SKM-1 treated with dmso at 0.1 percent for 144 hours (cell line): ENCODE results near the gene EHMT1.
"Not testable (repeated sequence)": the region's sequence is repeated elsewhere in the genome, so short reads cannot be mapped to it uniquely, and the experiment has no call there.

Experiments used
- DNase-seq: peaks from one replicate; lab custom pipeline; 2025; ENCODE audit not compliant: unreplicated experiment; lab: John Stamatoyannopoulos, UW

The EHMT1 gene

DNA sequence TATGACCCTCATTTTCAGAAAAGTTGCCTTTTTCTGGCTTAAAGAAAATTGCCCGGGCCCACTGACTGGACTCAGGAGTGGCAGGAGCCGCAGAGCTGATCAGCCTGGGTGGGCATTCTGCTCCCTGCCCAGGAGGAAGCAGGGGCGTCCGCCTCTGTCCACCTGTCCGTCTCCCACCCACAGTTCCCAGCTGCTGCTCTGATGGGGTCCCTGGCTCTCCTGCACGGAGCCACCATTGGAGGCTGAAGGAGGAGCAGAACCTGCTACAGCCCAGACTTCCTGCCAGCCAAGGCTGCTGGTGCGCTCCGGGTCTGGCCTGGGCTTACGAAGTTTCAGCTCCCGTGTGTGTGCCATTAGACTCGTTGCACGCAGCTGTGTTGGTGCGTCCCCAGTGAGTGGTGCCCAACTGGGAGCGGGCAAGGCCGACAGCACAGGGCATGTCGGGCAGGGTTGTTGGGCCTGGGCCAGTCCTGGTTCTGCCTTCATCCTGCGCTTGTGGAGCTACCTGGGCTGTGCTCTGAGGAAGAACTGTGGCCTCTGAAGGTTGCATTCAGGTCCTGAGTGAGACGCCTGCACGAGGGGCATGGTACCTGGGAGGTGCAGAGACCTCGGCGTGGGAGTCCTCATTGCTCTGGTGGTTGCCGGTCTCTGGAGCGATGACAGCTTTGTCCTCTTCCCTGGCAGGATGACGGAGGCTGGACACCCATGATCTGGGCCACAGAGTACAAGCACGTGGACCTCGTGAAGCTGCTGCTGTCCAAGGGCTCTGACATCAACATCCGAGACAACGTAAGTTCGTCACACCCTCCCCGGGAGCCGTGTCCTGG is 181.6 kb downstream of the EHMT1 start:
- no peak for DNase-seq

DNA sequence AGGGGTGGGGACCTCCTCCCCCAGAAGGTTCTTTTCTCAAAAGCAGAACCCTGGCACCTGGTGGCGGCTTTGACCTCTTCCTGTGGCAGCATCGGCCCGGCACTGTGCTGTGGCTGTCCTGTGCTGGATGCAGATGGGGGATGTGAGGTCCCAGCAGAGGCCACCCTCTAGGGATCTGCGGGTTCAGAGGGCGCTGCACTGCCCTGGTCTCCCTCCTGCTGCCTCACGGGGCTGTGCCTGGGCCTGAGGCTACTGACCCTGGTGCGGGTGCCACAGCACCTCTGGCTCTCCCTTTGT is 182.2 kb downstream of the EHMT1 start:
- DNase-seq = no peak

DNA sequence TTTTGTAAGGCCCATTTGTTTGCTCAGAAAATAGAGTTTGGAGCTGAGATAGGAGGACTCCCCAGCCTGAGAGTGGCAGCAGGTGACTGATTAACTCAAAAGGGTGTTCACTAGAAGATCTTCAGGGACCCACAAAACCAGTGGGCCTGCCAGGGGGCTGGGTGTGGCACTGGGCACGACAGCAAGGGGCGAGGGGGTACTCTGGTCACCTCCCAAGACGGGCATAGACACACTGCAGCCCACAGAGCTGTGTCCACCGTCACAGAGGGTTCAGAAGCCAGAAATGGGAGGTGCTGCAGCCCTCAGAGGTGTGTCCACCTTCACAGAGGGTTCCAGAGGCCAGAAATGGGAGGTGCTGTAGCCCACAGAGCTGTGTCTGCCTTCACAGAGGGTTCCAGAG is 183.2 kb downstream of the EHMT1 start:
- DNase-seq = no peak

DNA sequence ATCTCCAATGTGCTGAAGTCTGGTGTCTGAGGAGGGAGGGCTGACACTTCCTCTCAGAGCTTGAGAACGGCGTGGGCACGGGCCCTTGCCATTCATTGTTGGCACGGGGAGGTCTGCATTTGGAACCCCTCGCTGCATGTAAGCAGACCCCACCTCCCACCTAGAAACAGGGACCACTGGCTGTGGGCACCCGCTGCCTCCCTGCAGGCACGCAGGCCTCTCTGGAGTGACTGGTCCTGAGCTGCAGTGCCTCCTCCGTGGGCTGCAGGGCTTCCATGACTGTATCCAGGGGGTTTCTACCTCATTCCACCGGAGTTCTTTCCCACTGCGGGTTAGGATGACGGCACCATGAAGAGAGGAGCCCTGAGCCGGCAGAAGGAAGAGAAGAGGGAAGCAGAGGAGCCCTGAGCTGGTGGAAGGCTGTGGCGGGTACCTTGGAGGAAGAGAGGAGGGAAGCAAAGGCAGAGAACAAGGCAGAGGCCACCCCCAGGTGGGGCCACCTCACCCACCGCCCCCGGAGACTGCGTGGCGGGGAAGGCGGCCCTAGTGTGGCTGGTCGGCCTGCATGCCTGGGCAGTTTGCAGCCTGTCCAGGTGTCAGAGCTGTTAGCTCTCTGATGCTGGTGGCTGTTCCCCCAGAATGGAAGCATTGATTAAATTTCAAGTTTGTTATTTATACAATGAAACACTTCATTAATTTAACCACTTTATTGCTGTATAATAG is 183.9 kb downstream of the EHMT1 start:
- DNase-seq = no peak

DNA sequence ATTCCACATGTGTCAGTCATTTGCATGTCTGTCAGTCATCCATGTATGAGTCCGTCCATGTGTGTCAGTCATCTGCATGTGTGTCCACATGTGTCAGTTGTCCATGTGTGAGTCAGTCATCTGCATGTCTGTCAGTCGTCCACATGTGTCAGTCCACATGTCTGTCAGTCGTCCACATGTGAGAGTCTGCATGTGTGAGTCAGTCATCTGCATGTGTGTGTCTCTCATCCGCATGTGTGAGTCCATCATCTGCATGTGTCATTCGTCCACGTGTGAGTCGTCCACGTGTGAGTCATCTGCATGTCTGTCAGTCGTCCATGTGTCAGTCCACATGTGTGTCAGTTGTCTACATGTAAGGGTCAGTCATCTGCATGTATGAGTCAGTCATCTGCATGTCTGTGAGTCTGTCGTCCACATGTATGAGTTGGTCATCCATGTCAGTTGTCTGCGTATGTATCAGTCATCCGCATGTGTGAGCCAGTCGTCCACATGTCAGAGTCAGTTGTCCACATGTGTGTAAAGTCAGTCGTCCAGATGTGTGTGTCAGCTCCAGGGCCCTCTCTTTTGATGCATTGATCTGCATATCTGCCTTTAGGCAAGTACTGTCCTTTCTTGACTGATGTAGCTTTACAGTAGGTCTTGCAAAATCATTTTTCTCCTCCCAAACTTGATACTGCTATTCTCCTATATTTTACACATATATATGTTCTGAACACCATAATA is 186.3 kb downstream of the EHMT1 start:
- no peak for DNase-seq

DNA sequence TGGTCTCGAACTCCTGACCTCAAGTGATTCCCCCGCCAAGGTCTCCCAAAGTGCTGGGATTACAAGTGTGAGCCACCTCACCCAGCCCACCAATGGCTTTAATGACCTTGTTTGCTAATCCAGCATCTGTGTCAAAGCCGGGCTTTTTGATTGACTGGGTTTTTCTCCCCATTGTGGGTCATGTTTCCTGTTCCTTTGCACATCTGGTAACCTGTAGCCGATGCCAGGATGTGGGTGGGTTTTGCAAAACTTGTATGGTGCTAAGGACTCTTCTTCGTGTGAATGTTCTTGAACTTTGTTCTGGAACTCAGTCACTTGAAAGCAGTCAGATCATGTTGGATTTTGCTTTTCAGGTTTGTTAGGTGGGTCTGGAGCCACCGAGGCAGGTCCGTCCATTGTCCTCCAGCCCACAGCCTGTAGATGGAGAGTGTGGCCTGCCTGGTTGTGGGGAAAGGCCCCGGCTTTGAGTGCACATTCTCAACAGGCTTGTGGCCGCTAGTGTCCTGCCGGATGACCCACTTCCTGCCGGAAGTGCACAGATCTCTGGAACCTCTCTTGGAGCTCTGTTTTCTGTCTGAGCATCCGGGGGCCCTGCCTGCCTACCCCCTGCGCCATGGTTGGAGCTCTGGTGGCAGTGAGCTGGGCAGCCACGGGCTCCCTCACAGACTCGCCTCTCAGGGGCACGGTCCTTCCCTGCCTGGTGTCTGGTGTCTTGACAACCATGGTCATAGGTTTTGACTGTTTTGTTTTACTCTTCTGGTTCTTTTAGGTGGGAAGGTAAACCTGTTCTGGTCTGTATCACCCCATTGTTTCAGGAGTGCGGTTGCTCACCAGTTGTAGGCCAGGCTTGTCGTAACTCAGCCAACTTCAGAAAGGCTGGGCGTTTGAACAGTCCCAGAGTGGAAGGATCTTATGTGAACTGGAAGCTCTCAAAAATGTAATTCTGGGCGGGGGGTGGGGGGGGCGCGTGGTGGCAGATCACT is 189.2 kb downstream of the EHMT1 start:
- DNase-seq = no peak

DNA sequence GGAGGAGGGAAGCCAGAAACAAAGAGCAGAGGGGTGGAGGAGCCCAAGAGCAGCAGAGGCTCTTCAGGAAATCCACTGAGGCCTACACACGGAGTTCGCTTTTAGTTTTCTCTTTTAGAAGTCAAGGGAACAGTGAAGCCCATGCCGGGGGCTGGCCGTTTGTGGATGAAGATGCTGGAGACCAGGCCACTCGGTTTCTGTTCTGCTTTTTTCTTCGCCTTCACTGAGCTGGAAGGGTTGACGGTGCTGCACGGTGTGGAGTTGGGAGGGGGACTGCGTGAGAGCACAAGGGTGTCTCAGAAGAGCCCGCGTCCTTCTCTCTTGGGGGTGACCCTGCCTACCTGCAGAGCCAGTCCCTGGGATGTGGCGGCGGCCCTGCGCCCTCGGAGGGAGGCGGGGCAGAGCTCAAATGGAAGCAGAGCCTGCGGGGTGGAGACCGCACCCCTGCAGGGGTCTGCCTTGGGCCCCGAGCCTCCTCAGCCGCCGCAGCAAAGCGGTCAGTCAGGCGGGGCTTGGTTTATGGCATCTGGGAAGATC is 190.3 kb downstream of the EHMT1 start:
- no peak for DNase-seq

DNA sequence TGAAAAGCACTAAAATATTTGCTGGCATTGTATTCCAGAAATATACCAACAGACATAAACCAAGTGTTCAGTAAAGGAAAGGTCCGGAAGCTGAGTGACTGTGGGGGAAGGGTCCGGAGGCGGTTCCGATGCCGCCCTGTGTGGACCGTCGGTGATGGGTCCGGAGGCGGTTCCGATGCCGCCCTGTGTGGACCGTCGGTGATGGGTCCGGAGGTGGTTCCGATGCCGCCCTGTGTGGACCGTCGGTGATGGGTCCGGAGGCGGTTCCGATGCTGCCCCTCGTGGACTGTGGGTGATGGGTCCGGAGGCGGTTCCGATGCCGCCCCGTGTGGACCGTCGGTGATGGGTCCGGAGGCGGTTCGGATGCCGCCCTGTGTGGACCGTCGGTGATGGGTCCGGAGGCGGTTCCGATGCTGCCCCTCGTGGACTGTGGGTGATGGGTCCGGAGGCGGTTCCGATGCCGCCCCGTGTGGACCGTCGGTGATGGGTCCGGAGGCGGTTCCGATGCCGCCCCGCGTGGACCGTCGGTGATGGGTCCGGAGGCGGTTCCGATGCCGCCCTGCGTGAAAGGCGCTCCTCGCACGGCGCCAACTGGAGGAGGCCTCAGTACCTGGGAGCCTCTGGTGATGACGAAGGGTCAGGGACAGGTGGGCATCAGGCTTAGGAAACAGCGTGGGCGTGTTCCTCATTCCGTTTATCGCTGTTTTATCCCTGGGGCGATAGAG is 191.1 kb downstream of the EHMT1 start:
- not testable (repeated sequence) for DNase-seq

DNA sequence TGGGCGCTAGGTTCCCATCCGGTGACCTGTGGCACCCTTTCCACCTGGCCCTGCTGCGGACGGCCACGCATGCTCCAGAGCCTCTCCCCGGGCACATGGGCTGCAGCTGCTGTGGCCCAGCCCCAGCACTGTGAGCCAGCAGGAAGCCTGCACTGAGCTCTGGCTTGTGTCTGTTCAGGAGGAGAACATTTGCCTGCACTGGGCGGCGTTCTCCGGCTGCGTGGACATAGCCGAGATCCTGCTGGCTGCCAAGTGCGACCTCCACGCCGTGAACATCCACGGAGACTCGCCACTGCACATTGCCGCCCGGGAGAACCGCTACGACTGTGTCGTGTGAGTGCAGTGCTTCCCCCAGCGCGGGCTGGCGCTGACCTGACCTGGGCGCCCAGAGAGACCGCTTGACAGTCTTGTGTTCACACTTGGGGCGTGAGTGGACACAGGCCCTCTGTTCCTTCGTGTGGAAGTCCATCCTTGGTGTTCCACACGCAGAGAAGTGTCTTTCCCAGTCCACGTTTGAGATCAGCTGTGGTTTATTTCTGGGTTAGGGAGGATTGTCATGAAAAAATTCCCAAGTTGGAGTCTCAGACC is 192.6 kb downstream of the EHMT1 start:
- DNase-seq = no peak

DNA sequence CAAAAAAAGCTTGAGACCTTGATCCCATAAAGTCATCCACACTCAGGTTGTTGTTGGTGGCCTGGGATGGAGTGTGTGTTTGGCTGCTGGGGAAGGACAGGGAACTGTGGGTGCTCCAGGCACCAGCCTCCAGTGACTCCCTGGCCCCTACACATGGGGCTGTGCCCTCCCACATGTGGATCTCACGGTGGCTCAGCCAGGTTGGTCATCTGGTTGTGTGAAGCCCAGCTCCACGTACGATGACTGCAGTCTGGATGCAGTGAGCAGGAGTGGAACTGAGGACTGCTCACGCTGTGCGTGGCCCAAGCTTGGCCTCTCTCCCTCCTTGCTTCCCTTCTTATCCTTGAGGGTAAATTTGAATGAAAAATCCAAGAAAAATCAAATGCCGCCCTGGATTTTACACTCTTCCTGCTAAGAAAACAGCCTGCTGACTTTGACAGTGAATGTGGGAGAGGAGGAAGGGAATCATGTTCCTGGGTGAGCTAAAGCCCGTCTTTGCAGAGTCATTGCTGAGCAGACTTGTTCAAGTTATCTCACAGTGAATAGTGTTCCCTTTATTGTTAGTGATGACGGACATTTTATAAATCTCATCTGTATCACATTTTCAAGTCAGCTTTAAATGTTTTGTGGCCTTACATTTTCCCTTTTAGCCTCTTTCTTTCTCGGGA is 193.7 kb downstream of the EHMT1 start:
- DNase-seq = no peak

DNA sequence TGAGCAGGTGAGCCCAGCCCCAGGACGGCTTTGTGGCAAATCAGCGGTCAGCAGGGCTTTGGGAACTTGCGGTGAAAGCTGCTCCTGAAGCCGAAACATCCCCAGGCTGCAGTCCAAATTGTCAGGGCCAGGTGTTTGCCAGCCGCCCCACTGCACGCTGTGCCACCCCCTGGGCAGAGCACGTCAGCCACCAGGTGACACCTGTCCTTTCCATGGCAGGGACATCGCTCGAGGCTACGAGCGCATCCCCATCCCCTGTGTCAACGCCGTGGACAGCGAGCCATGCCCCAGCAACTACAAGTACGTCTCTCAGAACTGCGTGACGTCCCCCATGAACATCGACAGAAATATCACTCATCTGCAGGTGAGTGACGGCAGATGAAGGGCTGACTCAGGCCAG is 194.4 kb downstream of the EHMT1 start:
- no peak for DNase-seq

DNA sequence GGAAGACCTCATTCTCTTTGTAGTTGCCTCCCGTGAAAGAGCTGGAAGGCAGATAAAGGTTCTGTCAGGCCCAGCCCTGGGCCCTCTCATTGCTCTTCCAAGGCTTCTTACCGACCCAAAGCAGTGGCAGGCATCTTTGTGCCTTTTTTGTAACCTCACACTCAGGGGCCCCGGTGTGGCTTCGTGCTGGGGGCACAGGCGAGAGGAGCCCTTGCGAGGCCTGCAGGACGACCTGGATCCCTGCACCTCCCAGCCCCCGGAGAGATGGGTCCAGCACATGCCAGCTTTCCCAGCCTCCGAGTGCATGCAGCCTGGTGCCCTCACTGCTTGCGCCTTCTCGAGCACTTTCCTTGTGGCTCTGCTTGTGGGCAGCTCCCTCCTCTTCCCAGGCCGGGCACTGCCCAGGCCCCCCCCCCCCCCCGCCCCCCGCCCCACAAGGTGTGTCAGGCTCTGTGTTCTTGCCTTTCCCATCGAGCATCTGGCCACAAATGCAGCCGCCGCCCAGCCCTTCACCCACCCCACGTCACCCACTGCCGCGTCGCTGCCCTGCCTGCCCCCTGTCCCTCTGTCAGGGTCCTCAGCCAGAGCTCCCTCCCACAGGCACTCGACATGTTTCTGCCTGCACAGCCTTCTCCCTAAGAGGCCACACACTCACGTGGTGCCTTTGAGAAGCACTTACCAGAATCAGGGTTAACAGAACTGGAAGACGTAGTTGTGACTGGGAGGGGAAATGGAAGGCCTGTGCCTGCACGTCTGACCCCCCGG is 195.0 kb downstream of the EHMT1 start:
- DNase-seq = no peak

DNA sequence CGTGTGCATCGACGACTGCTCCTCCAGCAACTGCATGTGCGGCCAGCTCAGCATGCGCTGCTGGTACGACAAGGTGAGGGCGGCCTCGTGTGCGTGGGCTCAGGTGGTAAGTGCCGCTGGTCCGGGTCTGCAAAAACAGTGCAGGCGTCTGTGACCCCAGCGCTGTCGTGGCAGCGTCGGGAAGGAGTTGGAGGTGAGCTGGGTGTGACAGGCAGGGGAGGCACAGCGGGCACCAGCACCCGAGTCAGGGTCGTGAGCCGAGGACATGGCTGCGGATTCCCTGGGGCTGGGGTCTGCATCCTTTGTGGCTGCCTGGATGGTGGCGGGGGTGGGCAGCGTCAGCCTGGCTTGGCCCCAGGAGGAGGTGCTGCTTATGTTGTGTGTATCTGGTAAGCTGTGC is 195.6 kb downstream of the EHMT1 start:
- DNase-seq = no peak

DNA sequence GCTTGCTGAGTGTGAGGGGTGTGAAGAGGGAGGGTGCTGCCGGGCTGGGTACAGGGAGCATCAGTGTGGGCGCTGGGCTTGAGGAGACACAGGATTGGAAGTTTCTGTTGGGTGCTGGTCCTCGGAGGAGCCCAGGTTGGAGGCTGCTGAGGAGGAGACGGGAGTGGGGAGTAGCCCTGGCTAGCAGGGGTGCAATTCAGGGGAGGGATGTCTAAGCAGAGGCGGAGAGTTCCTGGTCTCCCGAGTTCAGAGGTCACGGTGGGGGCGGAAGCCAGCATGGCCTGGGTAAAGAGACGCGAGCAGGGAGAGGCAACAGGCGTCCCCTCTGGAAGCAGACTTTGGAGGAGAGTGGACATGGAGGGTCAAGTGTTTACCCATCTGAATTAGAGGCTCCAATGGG is 196.0 kb downstream of the EHMT1 start:
- DNase-seq = no peak

DNA sequence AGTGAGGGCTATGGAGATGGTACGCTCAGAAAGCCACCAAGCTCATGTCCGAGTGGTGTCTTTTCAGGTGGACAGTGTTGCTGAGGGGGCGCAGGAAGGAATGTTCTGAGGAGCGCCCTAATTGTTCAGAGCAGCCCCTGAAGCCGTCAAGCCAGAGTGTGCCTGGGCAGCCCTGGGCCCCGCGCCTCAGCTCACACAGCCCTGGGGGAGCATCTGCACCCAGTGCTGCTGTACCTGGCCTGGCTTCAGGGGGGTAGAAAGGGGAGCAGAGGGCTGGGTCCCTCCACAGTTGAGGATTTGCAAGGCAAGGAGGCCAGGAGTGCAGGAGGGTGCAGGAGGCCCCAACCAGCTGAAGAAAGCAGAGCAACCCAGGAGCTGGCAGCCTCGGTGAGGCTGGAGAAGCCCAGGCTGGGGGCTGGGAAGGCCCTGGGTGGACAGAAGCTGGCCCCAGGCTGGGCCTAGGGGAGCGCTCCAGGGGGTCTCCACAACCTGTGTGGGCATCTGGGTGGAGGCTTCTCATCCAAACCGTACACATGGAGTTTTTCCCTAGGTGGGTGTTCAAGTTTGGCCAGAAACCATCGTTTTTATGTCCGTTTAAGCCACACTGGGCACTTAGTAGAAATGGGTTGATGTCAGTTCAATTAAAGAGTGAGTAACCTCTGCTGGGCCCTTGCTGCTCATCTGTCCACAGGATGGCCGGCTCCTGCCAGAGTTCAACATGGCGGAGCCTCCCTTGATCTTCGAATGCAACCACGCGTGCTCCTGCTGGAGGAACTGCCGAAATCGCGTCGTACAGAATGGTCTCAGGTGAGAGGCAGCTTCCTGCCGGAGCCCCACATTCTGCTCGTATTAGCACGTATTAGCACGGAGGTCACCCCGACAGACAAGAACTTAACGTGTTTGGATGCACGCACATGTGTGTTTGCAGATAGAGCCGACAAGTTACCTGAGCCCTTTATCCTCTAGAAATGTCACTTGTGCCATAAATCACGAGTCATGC is 196.8 kb downstream of the EHMT1 start:
- DNase-seq = no peak

DNA sequence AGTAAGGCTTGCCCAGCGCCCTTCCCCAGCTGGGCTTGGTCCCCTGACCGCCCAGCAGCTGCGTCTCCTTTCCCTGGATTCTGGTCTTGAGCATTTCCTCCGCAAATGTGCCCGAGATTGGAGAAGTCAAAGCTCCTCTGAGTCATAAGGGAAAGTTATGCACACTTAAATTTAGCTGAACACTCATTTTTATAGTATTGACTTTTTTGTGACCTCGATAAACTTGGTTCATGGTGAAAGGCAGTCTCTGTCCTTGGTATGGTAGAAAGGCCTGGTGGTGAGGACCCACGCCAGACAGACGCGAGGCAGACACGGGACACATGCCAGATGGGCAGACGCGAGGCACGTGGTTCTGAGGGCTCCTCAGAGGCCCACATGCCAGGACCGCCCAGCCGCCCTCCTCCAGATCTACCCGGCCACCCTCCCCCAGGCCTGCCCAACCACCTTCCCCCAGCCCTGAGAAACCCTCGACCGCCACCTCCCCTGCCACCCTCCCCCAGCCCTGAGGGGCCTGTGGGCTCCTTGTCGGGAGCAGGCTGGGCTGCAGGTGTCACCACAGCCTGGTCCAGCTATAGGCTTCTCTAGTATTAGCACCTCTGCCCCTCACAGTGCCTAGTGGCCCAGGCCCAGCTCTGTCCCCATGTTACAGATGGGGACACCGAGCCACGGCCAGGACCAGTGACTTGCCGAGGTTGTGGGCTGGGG is 197.9 kb downstream of the EHMT1 start:
- no peak for DNase-seq
